HuH-7 (cell line): Measurements from ENCODE around the gene LDLR.
"Not testable (repeated sequence)": the region's sequence is repeated elsewhere in the genome, so short reads cannot be mapped to it uniquely, and the experiment has no call there.

ENCODE experiments used
- DNase-seq: peaks from one replicate; pipeline ENCODE4 v3.0.0; 2011; ENCODE audit warnings: low spot score

The LDLR gene

GRCh38 chr19:11106477-11106876 lies 17.2 kb downstream of the LDLR start:
- DNase-seq, result no peak

GRCh38 chr19:11108746-11109145 lies 19.5 kb downstream of the LDLR start:
- DNase-seq, result no peak

- no peak for DNase-seq
Observed at GRCh38 chr19:11111117-11111770, 22.0 kb downstream of the LDLR start.

GRCh38 chr19:11111771-11112144 lies 22.5 kb downstream of the LDLR start:
- no peak for DNase-seq

- DNase-seq, result no peak
Observed at GRCh38 chr19:11113140-11113708, 24.0 kb downstream of the LDLR start.

GRCh38 chr19:11115042-11115441 lies 25.8 kb downstream of the LDLR start:
- no peak for DNase-seq

GRCh38 chr19:11115895-11116446 lies 26.7 kb downstream of the LDLR start:
- DNase-seq, result no peak

- no peak for DNase-seq
Observed at GRCh38 chr19:11116507-11116906, 27.2 kb downstream of the LDLR start.

GRCh38 chr19:11121963-11122362 lies 32.7 kb downstream of the LDLR start:
- DNase-seq, result not testable (repeated sequence)

GRCh38 chr19:11123114-11123513 lies 33.9 kb downstream of the LDLR start:
- no peak for DNase-seq

- DNase-seq, result not testable (repeated sequence)
Observed at GRCh38 chr19:11124157-11124556, 34.9 kb downstream of the LDLR start.

GRCh38 chr19:11125994-11126685 lies 36.9 kb downstream of the LDLR start:
- peak; percentile 58 for DNase-seq

GRCh38 chr19:11127905-11128304 lies 38.6 kb downstream of the LDLR start:
- no peak for DNase-seq

GRCh38 chr19:11130824-11131455 lies 41.7 kb downstream of the LDLR start:
- peak; percentile 71 for DNase-seq

- no peak for DNase-seq
Observed at GRCh38 chr19:11131471-11131870, 42.2 kb downstream of the LDLR start.

GRCh38 chr19:11136400-11137101 lies 47.3 kb downstream of the LDLR start:
- DNase-seq, result no peak

- peak; percentile 68 for DNase-seq
Observed at GRCh38 chr19:11137542-11138384, 48.5 kb downstream of the LDLR start.

GRCh38 chr19:11138601-11139300 lies 49.5 kb downstream of the LDLR start:
- DNase-seq, result no peak

- not testable (repeated sequence) for DNase-seq
Observed at GRCh38 chr19:11140023-11140538, 50.8 kb downstream of the LDLR start.

- no peak for DNase-seq
Observed at GRCh38 chr19:11140896-11141295, 51.6 kb downstream of the LDLR start.
